ENCODE data around the gene STARD13. TPM values are rescaled to one million over a fixed set of nuclear protein-coding genes. Genes with fewer than 3 reads are reported as not detected.

STARD13 gene
- 2.1 and 2.7 TPM in 2 replicates for total RNA-seq (2021)
- long read RNA-seq, full-length matches to known transcripts = 5 of 9 reads
- long read RNA-seq, partial matches to known transcripts = 1 of 9 reads
- long read RNA-seq, other reads (novel, unspliced or antisense) = 3 of 9 reads

DNA sequence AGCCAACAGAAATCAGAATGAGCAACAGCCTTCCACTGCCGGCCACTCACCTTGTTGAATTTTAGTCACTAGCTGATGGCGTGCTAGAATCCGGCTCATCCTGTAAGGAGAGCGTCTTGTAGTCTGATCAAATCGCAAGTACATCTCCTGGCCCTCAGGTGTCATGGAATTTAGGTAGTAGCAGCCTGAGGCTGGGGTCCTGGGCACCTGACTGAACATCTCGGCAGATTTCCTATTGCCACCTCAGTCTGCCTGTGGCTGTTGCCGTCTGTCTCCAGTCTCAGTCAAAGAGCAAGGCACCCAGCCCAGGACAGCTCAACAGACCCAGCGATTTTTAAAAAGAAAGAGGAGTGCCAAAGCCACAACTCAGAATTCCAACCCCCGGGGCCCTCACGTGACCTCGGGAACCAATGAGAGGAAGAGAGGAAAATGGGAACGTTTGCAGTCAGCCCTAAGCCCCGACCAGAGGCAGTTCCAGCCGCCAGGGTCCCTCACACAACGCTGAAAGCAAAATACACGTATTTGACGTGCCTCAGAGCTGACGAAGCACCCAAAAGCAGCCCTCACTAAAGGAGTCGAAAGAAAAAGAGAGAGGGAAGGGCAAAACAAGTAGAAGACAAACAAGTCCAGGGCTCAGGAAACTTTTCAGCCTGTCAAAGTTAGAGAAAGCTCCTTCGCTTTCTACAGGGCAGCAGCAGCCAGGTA, at the start of gene STARD13:
Gene STARD13 (minus strand): TSS at position 336 of the 705 bp plus-strand sequence. CDS start 117 bp downstream, at position 219.
- Histone ChIP-seq H2BK20ac (ENCODE audit: low read depth, low read length, poor library complexity, severe bottlenecking) (no peak within 1 kb of the TSS), H3K27ac (ENCODE audit: insufficient read length, low read depth, low read length) (peak within 1 kb of the TSS; percentile 69), H3K14ac (ENCODE audit: insufficient read depth, low read length) (peak within 1 kb of the TSS; percentile 77; the same call in 1 of the 2 replicates), H3K18ac (ENCODE audit: insufficient read length, low read depth, low read length) (peak within 1 kb of the TSS; percentile 74), H4K5ac (ENCODE audit: insufficient read length, low read depth, low read length) (no peak within 1 kb of the TSS), H3K23me2 (ENCODE audit: insufficient read length, low read depth, low read length, poor library complexity, severe bottlenecking) (peaks cover 4% of the 10 kb centered on the region), H3K79me1 (ENCODE audit: insufficient read depth, low read depth, low read length, poor library complexity, severe bottlenecking) (no peaks in the 10 kb centered on the region), H4K20me1 (ENCODE audit: control insufficient read depth, insufficient read depth, insufficient read length) (no peaks in the 10 kb centered on the region), H3K4me1 (ENCODE audit: insufficient read depth, low read length) (no peaks in the 10 kb centered on the region; the same call in 1 of the 2 replicates), H3K56ac (ENCODE audit: insufficient read length, low read depth, low read length) (no peak within 1 kb of the TSS), H3K27me3 (ENCODE audit: insufficient read depth, low read length) (no peaks in the 10 kb centered on the region), H4K8ac (replicated peaks; ENCODE audit: insufficient read length, low read depth, low read length) (no peak within 1 kb of the TSS), H3K4me2 (ENCODE audit: insufficient read depth, insufficient read length, low read length) (peak within 1 kb of the TSS; percentile 91), H3K79me2 (ENCODE audit: insufficient read depth, low read length) (no peaks in the 10 kb centered on the region), H3K4ac (ENCODE audit: low read depth, low read length) (no peak within 1 kb of the TSS), H2AFZ (ENCODE audit: low read length) (peak within 1 kb of the TSS; percentile 89), H2BK120ac (ENCODE audit: low read depth, low read length, poor library complexity, severe bottlenecking) (no peak within 1 kb of the TSS), H3K9ac (ENCODE audit: extremely low read depth, insufficient read length, low read length) (peak within 1 kb of the TSS; percentile 56), H4K91ac (ENCODE audit: insufficient read length, low read depth, low read length) (no peak within 1 kb of the TSS), H3K23ac (ENCODE audit: insufficient read length, low read depth, low read length) (no peak within 1 kb of the TSS), H2AK5ac (ENCODE audit: insufficient read length, low read length) (no peak within 1 kb of the TSS), H3T11ph (ENCODE audit: low read length) (no peak within 1 kb of the TSS), H2BK15ac (ENCODE audit: low read depth, low read length) (no peak within 1 kb of the TSS), H2BK12ac (ENCODE audit: insufficient read length, low read depth, low read length) (no peak within 1 kb of the TSS), H2BK5ac (ENCODE audit: insufficient read length, low read length) (peak within 1 kb of the TSS; percentile 7), H3K9me3 (ENCODE audit: control insufficient read depth, low read depth, low read length) (no peaks in the 10 kb centered on the region)
- peaks cover 25% of the 10 kb centered on the region in 2 experiments for H3K4me1 Mint-ChIP-seq
- H3K36me3 Mint-ChIP-seq (ENCODE audit: insufficient read depth in 1 of 3, low read depth in 3 of 3) = no peaks in the 10 kb centered on the region
- TF ChIP-seq CTCF (conservative IDR thresholded peaks at IDR 0.05) = peak; percentile 40; the same call in 2 of the 3 replicates
- peak; percentile 95 for DNase-seq
- H3K27me3 Mint-ChIP-seq (ENCODE audit: low read depth) = no peaks in the 10 kb centered on the region; the same call in 1 of the 2 replicates
- no peaks in the 10 kb centered on the region for H3K9me3 Mint-ChIP-seq
- no CpG with 5 or more reads among the region's 20 CpGs for WGBS (ENCODE audit: extremely low coverage, insufficient read length, low lambda C conversion rate)
- peak within 1 kb of the TSS; percentile 79 to 88 (median 87) for H3K27ac Mint-ChIP-seq
- H3K4me3 Mint-ChIP-seq = peak within 1 kb of the TSS; percentile 80 to 83

Measured in H9 (cell line).